Endothelial cell of umbilical vein (primary cell): ENCODE results near the gene ZFP90. TPM values are rescaled to one million over a fixed set of nuclear protein-coding genes. Genes with fewer than 3 reads are reported as not detected.
"Not testable (repeated sequence)": the region's sequence is repeated elsewhere in the genome, so short reads cannot be mapped to it uniquely, and the experiment has no call there.

ENCODE experiments used
- BruUV-seq: library from RNA; stranded (reverse); fragments of 400-500 nt; replicated peaks from 2 replicates; lab custom pipeline; 2021; lab: Mats Ljungman, UMichigan
- CTCF ChIA-PET: fragments of 300-600, 350-600 bp; sonication (Branson Sonifier 250); formaldehyde crosslinking; loops from one replicate; lab custom pipeline; 2021; ENCODE audit warnings: antibody characterized with exemption, inconsistent platforms; lab: Charles Lee
- POLR2A ChIA-PET: fragments of 300-600, 350-600 bp; sonication (Branson Sonifier 250); formaldehyde crosslinking; loops from one replicate; lab custom pipeline; 2021; ENCODE audit warnings: antibody characterized with exemption, inconsistent platforms; lab: Charles Lee
- DNase-seq: peaks from one replicate; pipeline ENCODE4 v3.0.0-alpha.2; 2011; ENCODE audit warnings: low read depth, low spot score
- FAIRE-seq: peaks from 2 replicates; lab custom pipeline; 2011; peaks lifted over from hg19 to GRCh38; lab: Jason Lieb, UNC
- H2AFZ ChIP-seq: 2 replicates; pipeline ENCODE4 v1.6.0; 2012; ENCODE audit warnings: low read depth, low read length, control low read depth, inconsistent platforms
- H3K27ac ChIP-seq: 2 replicates; pipeline ENCODE4 v1.5.1; 2011; ENCODE audit warnings: low read depth, mild to moderate bottlenecking, control low read depth, low read length, moderate library complexity; ENCODE audit not compliant: insufficient read depth
- H3K27me3 ChIP-seq, 2 experiments: 2 replicates each; pipeline versions ENCODE4 v1.6.0 to v1.6.1; 2011; ENCODE audit warnings: low read length in 2 of 2, mixed read lengths in 1 of 2; ENCODE audit not compliant: control insufficient read depth in 2 of 2, insufficient read depth in 2 of 2
- H3K36me3 ChIP-seq, 2 experiments: 2 replicates in 1 of 2; 3 replicates in 1 of 2; pipeline ENCODE4 v1.5.1; 2011; ENCODE audit warnings: low read length in 2 of 2, mild to moderate bottlenecking in 1 of 2, moderate library complexity in 1 of 2; ENCODE audit not compliant: control insufficient read depth in 2 of 2, insufficient read depth in 2 of 2; ENCODE audit errors: extremely low read depth in 1 of 2
- H3K4me1 ChIP-seq: 3 replicates; pipeline ENCODE4 v1.5.1; 2011; ENCODE audit warnings: mild to moderate bottlenecking, low read length; ENCODE audit not compliant: control insufficient read depth, insufficient read depth; ENCODE audit errors: extremely low read depth
- H3K4me2 ChIP-seq: 2 replicates; pipeline ENCODE4 v1.6.1; 2011; ENCODE audit warnings: low read length, control low read depth, mixed read lengths; ENCODE audit not compliant: insufficient read depth
- H3K4me3 ChIP-seq, 3 experiments: fragments of 200-600 bp in 1 of 3; sonication (generic), shearing (Covaris generic) in 1 of 3; replicated peaks in 1 of 3; 2 replicates each; pipeline ENCODE4 v1.5.1; 2011 to 2016; ENCODE audit warnings: control low read depth in 3 of 3, low read length in 3 of 3, mild to moderate bottlenecking in 2 of 3, inconsistent platforms in 1 of 3, low read depth in 1 of 3, moderate library complexity in 1 of 3; ENCODE audit not compliant: insufficient read depth in 1 of 3
- H3K79me2 ChIP-seq: 2 replicates; pipeline ENCODE4 v1.6.0; 2012; ENCODE audit warnings: low read length, inconsistent platforms; ENCODE audit not compliant: control insufficient read depth, insufficient read depth
- H3K9ac ChIP-seq: replicated peaks from 2 replicates; pipeline ENCODE3; 2011; ENCODE audit warnings: low read length, control low read depth; ENCODE audit not compliant: insufficient read depth; ENCODE audit errors: extremely low read depth
- H3K9me1 ChIP-seq: replicated peaks from 3 replicates; pipeline ENCODE4 v1.6.0; 2011; ENCODE audit warnings: mild to moderate bottlenecking, low read length; ENCODE audit not compliant: control insufficient read depth, insufficient read depth; ENCODE audit errors: extremely low read depth
- H3K9me3 ChIP-seq: replicated peaks from 2 replicates; pipeline ENCODE4 v1.5.1; 2012; ENCODE audit warnings: low read length, inconsistent platforms; ENCODE audit not compliant: control insufficient read depth, insufficient read depth
- H4K20me1 ChIP-seq: replicated peaks from 2 replicates; pipeline ENCODE3; 2011; ENCODE audit warnings: mild to moderate bottlenecking, low read length; ENCODE audit not compliant: control insufficient read depth, insufficient read depth; ENCODE audit errors: extremely low read depth
- CTCF ChIP-seq, 2 donors: IDR thresholded peaks; 1 replicate in 1 of 2; 2 replicates in 1 of 2; pipeline ENCODE4 v1.5.1; 2011; ENCODE audit warnings: low read length in 2 of 2, mild to moderate bottlenecking in 2 of 2, moderate library complexity in 2 of 2, control low read depth in 1 of 2, inconsistent platforms in 1 of 2, low read depth in 1 of 2; ENCODE audit not compliant: insufficient read depth in 1 of 2; ENCODE audit errors: extremely low read depth in 1 of 2
- EZH2 ChIP-seq: IDR thresholded peaks from 2 replicates; pipeline ENCODE4 v1.6.1; 2012; ENCODE audit warnings: borderline replicate concordance, low read depth, mild to moderate bottlenecking, moderate library complexity, low read length, inconsistent platforms; ENCODE audit not compliant: severe bottlenecking
- FOS ChIP-seq: IDR thresholded peaks from 2 replicates; pipeline ENCODE4 v1.6.1; 2011; ENCODE audit warnings: mild to moderate bottlenecking, low read length, moderate library complexity, borderline replicate concordance; ENCODE audit not compliant: insufficient read depth
- GATA2 ChIP-seq: IDR thresholded peaks from 2 replicates; pipeline ENCODE4 v1.7.0; 2011; ENCODE audit warnings: low read depth, mild to moderate bottlenecking, moderate library complexity, mixed read lengths, low read length; ENCODE audit not compliant: insufficient read length, insufficient read depth
- JUN ChIP-seq: IDR thresholded peaks from 2 replicates; pipeline ENCODE4 v1.6.1; 2011; ENCODE audit warnings: borderline replicate concordance, low read depth; ENCODE audit not compliant: insufficient read length, insufficient read depth
- MAX ChIP-seq: IDR thresholded peaks from 2 replicates; pipeline ENCODE4 v1.6.1; 2011; ENCODE audit not compliant: insufficient read depth, insufficient read length
- MYC ChIP-seq: IDR thresholded peaks from one replicate; pipeline ENCODE4 v1.6.1; 2011; ENCODE audit warnings: mild to moderate bottlenecking, low read depth, low read length
- POLR2A ChIP-seq: IDR thresholded peaks from 2 replicates; pipeline ENCODE4 v1.6.1; 2012; ENCODE audit warnings: low read depth, mild to moderate bottlenecking, control low read depth, low read length
- POLR2AphosphoS5 ChIP-seq: IDR thresholded peaks from 2 replicates; pipeline ENCODE4 v1.6.1; 2012; ENCODE audit warnings: low read depth, mild to moderate bottlenecking, control low read depth, low read length, moderate library complexity; ENCODE audit not compliant: insufficient read depth
- dilution Hi-C: fragments of 300-500 bp; cut with MboI; formaldehyde crosslinking; loops from one replicate; pipeline ENCODE4 v1.15.0; 2019; ENCODE audit warnings: low sequenced_read_pairs; ENCODE audit not compliant: extremely low pct_ligation_motif_present
- intact Hi-C: fragments of 100-400 bp; cut with micrococcal nuclease; formaldehyde crosslinking; loops from one replicate; pipeline ENCODE4 v1.10.0; 2022
- polyA plus RNA-seq, 4 experiments: library from polyadenylated mRNA; depleted of rRNA in 3 of 4; stranded (reverse) in 3 of 4; unstranded in 1 of 4; fragments of >200 nt; gene quantifications; 2 replicates each; pipeline versions ENCODE4 v1.2.1 to v1.2.3, GENCODE V29; 2011 to 2012; ENCODE audit warnings: missing spikeins in 1 of 4
- total RNA-seq: library from RNA; stranded (reverse); gene quantifications from 2 replicates; pipeline ENCODE4 v1.2.3, GENCODE V29; 2021

The ZFP90 gene
- total and polyA plus RNA-seq, 2 donors (not counting 3 experiments of a cell fraction or from before 2014, with no cell fraction given), result 10.9 to 22.4 TPM

GRCh38 chr16:68494261-68494660 is 44.8 kb upstream of the ZFP90 start:
- BruUV-seq, H3K27ac ChIP-seq, dilution Hi-C loops, H3K4me1 ChIP-seq, H3K27me3 ChIP-seq, H3K79me2 ChIP-seq, H3K9ac ChIP-seq, H3K4me3 ChIP-seq, intact Hi-C loops, POLR2A ChIA-PET, H3K36me3 ChIP-seq, H3K4me2 ChIP-seq, DNase-seq, FAIRE-seq, H3K9me3 ChIP-seq, H4K20me1 ChIP-seq, H3K9me1 ChIP-seq, H2AFZ ChIP-seq: not testable (repeated sequence)
- CTCF ChIA-PET, result interaction anchor here (1.6 kb wide), 1 partner anchor 16 kb away, joined by 5 read pairs; no protein-coding TSS in a partner anchor

GRCh38 chr16:68496689-68497088 is 42.4 kb upstream of the ZFP90 start:
- Histone ChIP-seq H3K79me2 (no peaks in the 10 kb centered on the region), H3K27ac (no peak overlapping the region), H2AFZ (no peak overlapping the region), H3K27me3 (no peaks in the 10 kb centered on the region), H3K4me3 (no peak overlapping the region), H4K20me1 (no peaks in the 10 kb centered on the region), H3K4me2 (no peak overlapping the region), H3K36me3 (no peaks in the 10 kb centered on the region), H3K9ac (no peak overlapping the region), H3K4me1 (no peaks in the 10 kb centered on the region), H3K9me1 (no peaks in the 10 kb centered on the region), H3K9me3 (no peaks in the 10 kb centered on the region)
- dilution Hi-C loops, result no loop called here
- POLR2A ChIA-PET, result no interaction called here
- DNase-seq, result no peak
- FAIRE-seq, result no peak
- TF ChIP-seq CTCF (IDR thresholded peaks at IDR 0.05; ENCODE audit: extremely low read depth in 1 of 2, insufficient read depth in 1 of 2, low read depth in 1 of 2, low read length in 2 of 2), result no peak
- no peak for TF ChIP-seq POLR2AphosphoS5
- no peak for TF ChIP-seq GATA2
- no peak for TF ChIP-seq JUN
- TF ChIP-seq POLR2A, result no peak
- no peak for TF ChIP-seq FOS
- TF ChIP-seq MYC, result no peak
- no peak for TF ChIP-seq EZH2
- TF ChIP-seq MAX, result no peak
- CTCF ChIA-PET, result no interaction called here
- no TSS peak for BruUV-seq
- intact Hi-C loops, result no loop called here
